Natural killer cell (primary cell): ENCODE results near the gene ATP9A. TPM values are rescaled to one million over a fixed set of nuclear protein-coding genes. Genes with fewer than 3 reads are reported as not detected.

Source experiments
- ATAC-seq, 3 donors: fragments of 150-1000 bp in 2 of 3; fragments of 200-7000 bp in 1 of 3; cut with Tn5 transposase; 1 replicate in 1 of 3; 2 replicates in 2 of 3; pipeline ENCODE4 v1.10.0; 2021; ENCODE audit warnings: mild to moderate bottlenecking in 2 of 3, moderate library complexity in 2 of 3
- DNase-seq, 2 donors: peaks; one replicate each; pipeline versions ENCODE4 v3.0.0 to v3.0.0-alpha.2; 2013 to 2021; ENCODE audit warnings: mixed read lengths in 1 of 2
- H3K27ac ChIP-seq: one replicate; pipeline ENCODE4 v1.5.1; 2013; ENCODE audit warnings: mild to moderate bottlenecking, low read length
- H3K27me3 ChIP-seq: one replicate; pipeline ENCODE4 v1.6.1; 2013; ENCODE audit warnings: low read length; ENCODE audit not compliant: control insufficient read depth, insufficient read depth
- H3K36me3 ChIP-seq: one replicate; pipeline ENCODE4 v1.6.1; 2013; ENCODE audit warnings: low read length; ENCODE audit not compliant: control insufficient read depth, insufficient read depth
- H3K4me1 ChIP-seq: one replicate; pipeline ENCODE4 v1.6.1; 2013; ENCODE audit warnings: low read length; ENCODE audit not compliant: control insufficient read depth, insufficient read depth
- H3K4me3 ChIP-seq: one replicate; pipeline ENCODE4 v1.5.1; 2013; ENCODE audit warnings: low read length
- H3K9me3 ChIP-seq: one replicate; pipeline ENCODE4 v1.6.1; 2013; ENCODE audit warnings: low read length; ENCODE audit not compliant: control insufficient read depth, insufficient read depth
- H3K27ac Mint-ChIP-seq, 2 donors: one replicate each; pipeline ENCODE4 v1.8.0; 2022; ENCODE audit warnings: mild to moderate bottlenecking in 2 of 2, mixed read lengths in 2 of 2, moderate library complexity in 1 of 2
- H3K27me3 Mint-ChIP-seq, 2 donors: one replicate each; pipeline ENCODE4 v1.8.0; 2022; ENCODE audit warnings: low read depth in 2 of 2, mixed read lengths in 2 of 2
- H3K36me3 Mint-ChIP-seq: one replicate; pipeline ENCODE4 v1.8.0; 2022; ENCODE audit warnings: mixed read lengths
- H3K4me1 Mint-ChIP-seq, 2 donors: one replicate each; pipeline ENCODE4 v1.8.0; 2022; ENCODE audit warnings: mixed read lengths in 2 of 2
- H3K4me3 Mint-ChIP-seq: one replicate; pipeline ENCODE4 v1.8.0; 2022; ENCODE audit warnings: mild to moderate bottlenecking, moderate library complexity, mixed read lengths
- H3K9me3 Mint-ChIP-seq, 2 donors: one replicate each; pipeline ENCODE4 v1.8.0; 2022; ENCODE audit warnings: mixed read lengths in 2 of 2
- WGBS: methylation state at CpG from one replicate; pipeline ENCODE4 v1.1.7; 2013; ENCODE audit warnings: missing lambda C conversion rate; ENCODE audit not compliant: insufficient coverage; 5-methylcytosine and 5-hydroxymethylcytosine counted together
- intact Hi-C: fragments of 100-400 bp; cut with micrococcal nuclease; formaldehyde crosslinking; loops from one replicate; pipeline ENCODE4 v1.14.2; 2022
- total RNA-seq, 4 donors: library from RNA; stranded (reverse); fragments of 120-200 nt in 1 of 4; gene quantifications; one replicate each; pipeline versions ENCODE4 v1.2.3 to v1.2.4, GENCODE V29; 2013 to 2022
- TF ChIP-seq, protein P1 (sequence below): fragments of 200-600 bp; IDR thresholded peaks from one replicate; pipeline ENCODE4 v1.8.0; 2022; ENCODE audit warnings: antibody characterized with exemption

ATP9A gene
- total RNA-seq, 3 donors from 2014 or later (not counting 1 experiment from before 2014, with no cell fraction given) = 1.4 to 46.8 (median 1.9) TPM

DNA sequence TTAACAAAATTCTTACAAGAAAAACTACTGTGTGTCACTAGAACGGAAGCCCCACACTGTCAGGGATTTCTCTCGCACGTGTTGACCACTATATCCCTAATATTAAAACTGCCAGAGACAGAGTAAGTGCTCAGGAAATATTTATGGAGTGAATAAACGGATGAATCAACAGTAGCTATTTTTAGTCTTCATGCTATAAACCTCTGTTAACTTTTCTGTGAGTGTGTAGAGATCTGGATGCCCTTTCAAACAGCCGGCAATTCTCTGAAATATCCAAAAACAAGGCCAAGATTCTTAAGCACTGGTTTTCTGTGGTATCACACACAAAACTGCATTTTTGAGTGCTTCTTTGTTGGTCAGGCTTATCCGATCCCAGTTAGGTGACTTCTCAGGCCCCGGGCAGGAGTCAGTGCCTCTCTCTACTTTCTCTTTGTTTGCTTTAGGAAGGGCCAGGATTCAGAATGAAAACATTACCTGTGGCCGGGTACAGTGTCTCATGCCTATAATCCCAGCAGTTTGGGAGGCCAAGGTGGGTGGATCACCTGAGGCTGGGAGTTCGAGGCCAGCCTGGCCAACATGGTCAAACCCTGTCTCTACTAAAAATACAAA is 15.7 kb downstream of the ATP9A start:
- ATAC-seq = no peak
- H3K27me3 Mint-ChIP-seq = peaks cover 0 to 3% of the 10 kb centered on the region in 2 donors
- intact Hi-C loops = no loop called here

DNA sequence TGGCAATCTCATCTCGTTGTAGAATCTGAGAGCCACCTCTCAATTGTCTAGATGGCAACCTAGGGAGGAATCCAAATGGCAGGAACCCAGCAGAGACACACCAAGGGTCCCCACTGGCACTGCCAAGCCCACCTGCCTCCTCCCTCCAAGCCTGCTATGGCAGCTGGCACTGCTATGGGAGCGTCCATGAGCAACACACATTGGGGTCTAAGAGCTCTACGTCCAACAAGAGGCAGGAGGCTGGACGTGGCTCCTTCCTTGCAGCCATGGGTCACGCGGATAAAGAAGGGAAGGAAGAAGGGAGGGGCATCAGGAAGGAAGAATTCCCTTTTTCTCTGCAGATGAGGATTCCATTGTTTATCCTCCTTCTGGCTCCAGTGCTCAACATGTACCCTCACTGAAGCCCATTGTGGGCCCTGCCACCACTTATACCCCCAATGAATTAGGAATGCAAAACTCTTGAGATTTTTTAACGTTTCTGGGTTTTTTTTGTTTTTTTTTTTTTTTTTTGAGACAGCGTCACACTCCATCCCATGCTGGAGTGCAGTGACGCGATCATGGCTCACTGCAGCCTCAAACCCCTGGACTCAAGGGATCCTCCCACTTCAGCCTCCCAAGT is 17.3 kb downstream of the ATP9A start:
- TF ChIP-seq, protein P1, sequence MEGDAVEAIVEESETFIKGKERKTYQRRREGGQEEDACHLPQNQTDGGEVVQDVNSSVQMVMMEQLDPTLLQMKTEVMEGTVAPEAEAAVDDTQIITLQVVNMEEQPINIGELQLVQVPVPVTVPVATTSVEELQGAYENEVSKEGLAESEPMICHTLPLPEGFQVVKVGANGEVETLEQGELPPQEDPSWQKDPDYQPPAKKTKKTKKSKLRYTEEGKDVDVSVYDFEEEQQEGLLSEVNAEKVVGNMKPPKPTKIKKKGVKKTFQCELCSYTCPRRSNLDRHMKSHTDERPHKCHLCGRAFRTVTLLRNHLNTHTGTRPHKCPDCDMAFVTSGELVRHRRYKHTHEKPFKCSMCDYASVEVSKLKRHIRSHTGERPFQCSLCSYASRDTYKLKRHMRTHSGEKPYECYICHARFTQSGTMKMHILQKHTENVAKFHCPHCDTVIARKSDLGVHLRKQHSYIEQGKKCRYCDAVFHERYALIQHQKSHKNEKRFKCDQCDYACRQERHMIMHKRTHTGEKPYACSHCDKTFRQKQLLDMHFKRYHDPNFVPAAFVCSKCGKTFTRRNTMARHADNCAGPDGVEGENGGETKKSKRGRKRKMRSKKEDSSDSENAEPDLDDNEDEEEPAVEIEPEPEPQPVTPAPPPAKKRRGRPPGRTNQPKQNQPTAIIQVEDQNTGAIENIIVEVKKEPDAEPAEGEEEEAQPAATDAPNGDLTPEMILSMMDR = no peak
- DNase-seq (no peak), ATAC-seq (no peak)
- Histone ChIP-seq H3K27me3 (no peaks in the 10 kb centered on the region), H3K4me1 (peaks cover 3% of the 10 kb centered on the region), H3K4me3 (no peak overlapping the region), H3K27ac (no peak overlapping the region), H3K36me3 (no peaks in the 10 kb centered on the region), H3K9me3 (no peaks in the 10 kb centered on the region)
- intact Hi-C loops = no loop called here
- H3K4me3 Mint-ChIP-seq = no peak overlapping the region
- no peaks in the 10 kb centered on the region for H3K9me3 Mint-ChIP-seq
- peaks cover under 1 to 21% of the 10 kb centered on the region in 2 donors for H3K4me1 Mint-ChIP-seq
- H3K27ac Mint-ChIP-seq = no peak overlapping the region
- H3K36me3 Mint-ChIP-seq = no peaks in the 10 kb centered on the region
- peaks cover 0 to 3% of the 10 kb centered on the region in 2 donors for H3K27me3 Mint-ChIP-seq
- 95% methylated on average over 10 of the region's 10 CpGs for WGBS

More for the DNA sequence above, 15.7 kb downstream of the ATP9A start:
- TF ChIP-seq, protein P1 = no peak
- Mint-ChIP-seq H3K4me1 (peaks cover 0 to 22% of the 10 kb centered on the region in 2 donors), H3K4me3 (no peak overlapping the region), H3K27ac (no peak overlapping the region), H3K36me3 (no peaks in the 10 kb centered on the region), H3K9me3 (no peaks in the 10 kb centered on the region)
- Histone ChIP-seq H3K27me3 (no peaks in the 10 kb centered on the region), H3K9me3 (no peaks in the 10 kb centered on the region), H3K4me1 (peaks cover 3% of the 10 kb centered on the region), H3K4me3 (no peak overlapping the region), H3K27ac (no peak overlapping the region), H3K36me3 (no peaks in the 10 kb centered on the region)
- no peak for DNase-seq
- 77% methylated on average over 7 of the region's 9 CpGs for WGBS

DNA sequence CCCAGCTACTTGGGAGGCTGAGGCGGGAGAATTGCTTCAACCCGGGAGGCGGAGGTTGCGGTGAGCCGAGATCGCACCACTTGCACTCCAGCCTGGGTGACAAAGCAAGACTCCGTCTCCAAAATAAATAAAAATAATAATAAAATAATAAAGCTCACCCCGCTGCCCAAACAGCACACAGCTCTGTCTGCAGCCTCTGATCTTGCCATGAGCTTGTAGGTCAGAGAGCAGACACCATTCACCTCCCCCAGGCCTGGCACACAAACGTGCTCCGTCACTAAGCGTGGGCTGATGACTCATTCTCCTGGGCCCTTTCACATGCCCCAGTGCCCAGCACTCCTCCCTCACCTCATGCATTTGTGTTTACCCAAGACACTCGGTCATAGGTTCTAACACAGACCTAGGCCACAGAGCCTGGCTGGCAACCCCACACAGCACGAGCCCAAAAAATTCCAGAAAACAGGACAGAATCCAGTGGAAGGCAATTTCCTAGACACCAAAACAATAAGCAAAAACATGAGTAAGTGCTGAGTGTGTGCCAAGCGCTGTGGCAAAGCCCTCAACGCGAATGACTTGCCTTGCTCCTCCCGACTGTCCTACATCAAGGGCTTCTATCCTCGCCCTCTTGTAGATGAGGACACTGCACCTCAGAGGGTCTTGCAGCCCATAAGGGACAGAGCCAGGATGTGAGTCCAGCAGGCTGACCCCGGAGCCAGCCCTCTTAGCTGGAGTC is 18.0 kb downstream of the ATP9A start:
- Mint-ChIP-seq H3K4me3 (no peak overlapping the region), H3K4me1 (peaks cover 6 to 21% of the 10 kb centered on the region in 2 donors), H3K27ac (peak overlapping the region in 1 of 2 donors; percentile 2), H3K9me3 (no peaks in the 10 kb centered on the region), H3K27me3 (peaks cover 0 to 7% of the 10 kb centered on the region in 2 donors), H3K36me3 (no peaks in the 10 kb centered on the region)
- TF ChIP-seq, protein P1 = no peak
- H3K36me3 ChIP-seq = no peaks in the 10 kb centered on the region
- no peaks in the 10 kb centered on the region for H3K9me3 ChIP-seq
- no peaks in the 10 kb centered on the region for H3K27me3 ChIP-seq
- intact Hi-C loops = no loop called here
- WGBS = 81% methylated on average over 19 of the region's 19 CpGs
- ATAC-seq (peak in 2 of 3 donors; percentile 34 to 70), DNase-seq (no peak)
- no peak overlapping the region for H3K27ac ChIP-seq
- no peak overlapping the region for H3K4me3 ChIP-seq
- peaks cover 3% of the 10 kb centered on the region for H3K4me1 ChIP-seq
